HEK293 (cell line): ENCODE data around the gene FBL.

Experiments used
- EGR2 ChIP-seq: fragments of 450-650 bp; formaldehyde crosslinking; IDR thresholded peaks from 2 replicates; pipeline ENCODE4 v1.5.1; 2016; ENCODE audit warnings: low read depth, missing biosample characterization, missing genetic modification characterization
- FEZF1 ChIP-seq: fragments of 450-650 bp; formaldehyde crosslinking; IDR thresholded peaks from 2 replicates; pipeline ENCODE4 v1.5.1; 2016; ENCODE audit warnings: missing biosample characterization, missing genetic modification characterization
- KLF1 ChIP-seq: fragments of 450-650 bp; formaldehyde crosslinking; IDR thresholded peaks from 2 replicates; pipeline ENCODE4 v1.5.1; 2016; ENCODE audit warnings: missing biosample characterization, missing genetic modification characterization
- KLF9 ChIP-seq: fragments of 450-650 bp; formaldehyde crosslinking; IDR thresholded peaks from 2 replicates; pipeline ENCODE4 v1.5.1; 2016; ENCODE audit warnings: missing biosample characterization, missing genetic modification characterization, low read depth
- MYNN ChIP-seq: fragments of 450-650 bp; formaldehyde crosslinking; IDR thresholded peaks from 2 replicates; pipeline ENCODE4 v1.5.1; 2016; ENCODE audit warnings: missing biosample characterization, missing genetic modification characterization, borderline replicate concordance
- OVOL3 ChIP-seq: fragments of 450-650 bp; formaldehyde crosslinking; IDR thresholded peaks from 2 replicates; pipeline ENCODE4 v1.5.1; 2016; ENCODE audit warnings: missing biosample characterization, missing genetic modification characterization
- RBAK ChIP-seq: fragments of 450-650 bp; formaldehyde crosslinking; IDR thresholded peaks from 2 replicates; pipeline ENCODE4 v1.5.1; 2016; ENCODE audit warnings: missing biosample characterization, missing genetic modification characterization
- SP7 ChIP-seq: fragments of 450-650 bp; formaldehyde crosslinking; IDR thresholded peaks from 2 replicates; pipeline ENCODE4 v1.5.1; 2016; ENCODE audit warnings: missing biosample characterization, missing genetic modification characterization
- TCF7L2 ChIP-seq: IDR thresholded peaks from 2 replicates; pipeline ENCODE4 v1.6.1; 2011; ENCODE audit warnings: low read depth, mild to moderate bottlenecking, inconsistent platforms, low read length, moderate library complexity, borderline replicate concordance
- TRIM28 ChIP-seq: IDR thresholded peaks from 2 replicates; pipeline ENCODE4 v1.6.1; 2011; ENCODE audit warnings: low read length, control low read depth, borderline replicate concordance
- ZNF175 ChIP-seq: fragments of 450-650 bp; formaldehyde crosslinking; IDR thresholded peaks from 2 replicates; pipeline ENCODE4 v1.5.1; 2016; ENCODE audit warnings: missing biosample characterization, missing genetic modification characterization
- ZNF184 ChIP-seq: fragments of 450-650 bp; IDR thresholded peaks from 2 replicates; pipeline ENCODE4 v1.5.1; 2018; ENCODE audit warnings: missing biosample characterization, mild to moderate bottlenecking, missing genetic modification characterization
- ZNF211 ChIP-seq: fragments of 450-650 bp; formaldehyde crosslinking; IDR thresholded peaks from 2 replicates; pipeline ENCODE4 v1.5.1; 2016; ENCODE audit warnings: low read depth, missing biosample characterization, missing genetic modification characterization
- ZNF324 ChIP-seq: fragments of 450-650 bp; formaldehyde crosslinking; IDR thresholded peaks from 2 replicates; pipeline ENCODE4 v1.5.1; 2016; ENCODE audit warnings: missing biosample characterization, missing genetic modification characterization
- ZNF555 ChIP-seq: fragments of 450-650 bp; formaldehyde crosslinking; conservative IDR thresholded peaks from 2 replicates; pipeline ENCODE4 v1.5.1; 2017; ENCODE audit warnings: missing biosample characterization, mild to moderate bottlenecking, missing genetic modification characterization, inconsistent platforms
- TF ChIP-seq, protein P1 (sequence below): fragments of 450-650 bp; formaldehyde crosslinking; IDR thresholded peaks from 2 replicates; pipeline ENCODE4 v1.5.1; 2016; ENCODE audit warnings: missing biosample characterization, missing genetic modification characterization, borderline replicate concordance
- TF ChIP-seq, protein P2 (sequence below): fragments of 450-650 bp; formaldehyde crosslinking; IDR thresholded peaks from 2 replicates; pipeline ENCODE4 v1.5.1; 2016; ENCODE audit warnings: missing biosample characterization, missing genetic modification characterization
- TF ChIP-seq, protein P3 (sequence below): fragments of 450-650 bp; formaldehyde crosslinking; IDR thresholded peaks from 2 replicates; pipeline ENCODE4 v1.5.1; 2016; ENCODE audit warnings: missing biosample characterization, missing genetic modification characterization, low read depth
- TF ChIP-seq, protein P4 (sequence below): fragments of 450-650 bp; formaldehyde crosslinking; IDR thresholded peaks from 2 replicates; pipeline ENCODE4 v1.5.1; 2016; ENCODE audit warnings: missing biosample characterization, missing genetic modification characterization
- TF ChIP-seq, protein P5 (sequence below): fragments of 450-650 bp; formaldehyde crosslinking; IDR thresholded peaks from 2 replicates; pipeline ENCODE4 v1.5.1; 2016; ENCODE audit warnings: missing biosample characterization, missing genetic modification characterization
- TF ChIP-seq, protein P6 (sequence below): fragments of 450-650 bp; formaldehyde crosslinking; IDR thresholded peaks from 2 replicates; pipeline ENCODE4 v1.5.1; 2016; ENCODE audit warnings: missing biosample characterization, missing genetic modification characterization

The FBL gene

DNA sequence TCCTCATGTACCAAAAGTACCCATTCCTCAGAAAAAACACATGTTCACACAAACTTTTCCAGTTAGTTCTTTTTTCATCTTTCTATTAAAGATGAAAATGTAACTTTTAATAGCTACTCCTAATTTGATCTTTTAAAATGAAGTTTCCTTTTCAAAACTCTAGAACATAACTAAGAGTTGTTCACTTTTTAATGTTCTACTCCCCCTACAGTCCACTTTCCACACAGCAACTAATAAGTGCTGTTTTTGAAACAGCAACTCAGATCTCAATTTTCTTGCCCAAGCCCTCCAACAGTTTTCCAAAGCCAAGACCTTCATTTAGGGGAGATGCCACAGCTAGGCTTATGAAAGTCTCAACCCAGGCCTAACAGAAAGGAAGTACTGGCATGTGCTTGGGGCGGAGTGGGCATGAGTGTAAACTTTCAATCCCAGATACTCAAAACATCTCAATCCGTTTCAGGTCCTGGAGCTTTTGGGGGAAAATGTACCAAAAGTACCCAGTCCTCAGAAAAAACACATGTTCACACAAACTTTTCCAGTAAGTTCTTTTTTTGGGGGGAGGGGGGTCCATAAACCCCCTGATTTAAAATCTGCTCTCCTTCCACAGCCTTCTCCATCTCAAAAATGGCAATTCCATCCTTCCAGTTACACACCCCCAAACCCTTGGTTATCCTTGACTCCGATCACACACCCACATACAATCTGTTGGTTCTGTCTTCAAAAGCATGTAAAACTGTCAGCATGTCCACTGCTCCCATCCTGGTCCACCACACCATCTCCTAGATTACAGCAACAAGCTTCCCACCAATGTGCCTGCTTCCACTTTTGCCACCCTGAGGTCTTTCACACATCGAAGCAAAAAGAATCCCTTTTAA lies 2.0 kb downstream of the FBL start (continued):
- TF ChIP-seq, protein P1, sequence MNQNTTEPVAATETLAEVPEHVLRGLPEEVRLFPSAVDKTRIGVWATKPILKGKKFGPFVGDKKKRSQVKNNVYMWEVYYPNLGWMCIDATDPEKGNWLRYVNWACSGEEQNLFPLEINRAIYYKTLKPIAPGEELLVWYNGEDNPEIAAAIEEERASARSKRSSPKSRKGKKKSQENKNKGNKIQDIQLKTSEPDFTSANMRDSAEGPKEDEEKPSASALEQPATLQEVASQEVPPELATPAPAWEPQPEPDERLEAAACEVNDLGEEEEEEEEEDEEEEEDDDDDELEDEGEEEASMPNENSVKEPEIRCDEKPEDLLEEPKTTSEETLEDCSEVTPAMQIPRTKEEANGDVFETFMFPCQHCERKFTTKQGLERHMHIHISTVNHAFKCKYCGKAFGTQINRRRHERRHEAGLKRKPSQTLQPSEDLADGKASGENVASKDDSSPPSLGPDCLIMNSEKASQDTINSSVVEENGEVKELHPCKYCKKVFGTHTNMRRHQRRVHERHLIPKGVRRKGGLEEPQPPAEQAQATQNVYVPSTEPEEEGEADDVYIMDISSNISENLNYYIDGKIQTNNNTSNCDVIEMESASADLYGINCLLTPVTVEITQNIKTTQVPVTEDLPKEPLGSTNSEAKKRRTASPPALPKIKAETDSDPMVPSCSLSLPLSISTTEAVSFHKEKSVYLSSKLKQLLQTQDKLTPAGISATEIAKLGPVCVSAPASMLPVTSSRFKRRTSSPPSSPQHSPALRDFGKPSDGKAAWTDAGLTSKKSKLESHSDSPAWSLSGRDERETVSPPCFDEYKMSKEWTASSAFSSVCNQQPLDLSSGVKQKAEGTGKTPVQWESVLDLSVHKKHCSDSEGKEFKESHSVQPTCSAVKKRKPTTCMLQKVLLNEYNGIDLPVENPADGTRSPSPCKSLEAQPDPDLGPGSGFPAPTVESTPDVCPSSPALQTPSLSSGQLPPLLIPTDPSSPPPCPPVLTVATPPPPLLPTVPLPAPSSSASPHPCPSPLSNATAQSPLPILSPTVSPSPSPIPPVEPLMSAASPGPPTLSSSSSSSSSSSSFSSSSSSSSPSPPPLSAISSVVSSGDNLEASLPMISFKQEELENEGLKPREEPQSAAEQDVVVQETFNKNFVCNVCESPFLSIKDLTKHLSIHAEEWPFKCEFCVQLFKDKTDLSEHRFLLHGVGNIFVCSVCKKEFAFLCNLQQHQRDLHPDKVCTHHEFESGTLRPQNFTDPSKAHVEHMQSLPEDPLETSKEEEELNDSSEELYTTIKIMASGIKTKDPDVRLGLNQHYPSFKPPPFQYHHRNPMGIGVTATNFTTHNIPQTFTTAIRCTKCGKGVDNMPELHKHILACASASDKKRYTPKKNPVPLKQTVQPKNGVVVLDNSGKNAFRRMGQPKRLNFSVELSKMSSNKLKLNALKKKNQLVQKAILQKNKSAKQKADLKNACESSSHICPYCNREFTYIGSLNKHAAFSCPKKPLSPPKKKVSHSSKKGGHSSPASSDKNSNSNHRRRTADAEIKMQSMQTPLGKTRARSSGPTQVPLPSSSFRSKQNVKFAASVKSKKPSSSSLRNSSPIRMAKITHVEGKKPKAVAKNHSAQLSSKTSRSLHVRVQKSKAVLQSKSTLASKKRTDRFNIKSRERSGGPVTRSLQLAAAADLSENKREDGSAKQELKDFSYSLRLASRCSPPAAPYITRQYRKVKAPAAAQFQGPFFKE (tag by site-specific recombination) = no peak
- TF ChIP-seq, protein P2, sequence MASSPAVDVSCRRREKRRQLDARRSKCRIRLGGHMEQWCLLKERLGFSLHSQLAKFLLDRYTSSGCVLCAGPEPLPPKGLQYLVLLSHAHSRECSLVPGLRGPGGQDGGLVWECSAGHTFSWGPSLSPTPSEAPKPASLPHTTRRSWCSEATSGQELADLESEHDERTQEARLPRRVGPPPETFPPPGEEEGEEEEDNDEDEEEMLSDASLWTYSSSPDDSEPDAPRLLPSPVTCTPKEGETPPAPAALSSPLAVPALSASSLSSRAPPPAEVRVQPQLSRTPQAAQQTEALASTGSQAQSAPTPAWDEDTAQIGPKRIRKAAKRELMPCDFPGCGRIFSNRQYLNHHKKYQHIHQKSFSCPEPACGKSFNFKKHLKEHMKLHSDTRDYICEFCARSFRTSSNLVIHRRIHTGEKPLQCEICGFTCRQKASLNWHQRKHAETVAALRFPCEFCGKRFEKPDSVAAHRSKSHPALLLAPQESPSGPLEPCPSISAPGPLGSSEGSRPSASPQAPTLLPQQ = no peak
- TF ChIP-seq KLF1 (no peak), SP7 (tag by site-specific recombination) (no peak), FEZF1 (tag by site-specific recombination) (no peak), ZNF211 (tag by site-specific recombination) (no peak), ZNF175 (tag by site-specific recombination) (no peak), TCF7L2 (no peak), EGR2 (tag by site-specific recombination) (0 out of 2 replicates have a peak, but pooled peaks have one; percentile 30), ZNF555 (tag by site-specific recombination) (no peak), ZNF184 (tag by site-specific recombination) (0 out of 2 replicates have a peak, but pooled peaks have one; percentile 25), OVOL3 (no peak), ZNF324 (tag by site-specific recombination) (no peak), MYNN (tag by site-specific recombination) (no peak), KLF9 (tag by site-specific recombination) (peak; percentile 84), RBAK (tag by site-specific recombination) (no peak), TRIM28 (no peak)
- TF ChIP-seq, protein P3, sequence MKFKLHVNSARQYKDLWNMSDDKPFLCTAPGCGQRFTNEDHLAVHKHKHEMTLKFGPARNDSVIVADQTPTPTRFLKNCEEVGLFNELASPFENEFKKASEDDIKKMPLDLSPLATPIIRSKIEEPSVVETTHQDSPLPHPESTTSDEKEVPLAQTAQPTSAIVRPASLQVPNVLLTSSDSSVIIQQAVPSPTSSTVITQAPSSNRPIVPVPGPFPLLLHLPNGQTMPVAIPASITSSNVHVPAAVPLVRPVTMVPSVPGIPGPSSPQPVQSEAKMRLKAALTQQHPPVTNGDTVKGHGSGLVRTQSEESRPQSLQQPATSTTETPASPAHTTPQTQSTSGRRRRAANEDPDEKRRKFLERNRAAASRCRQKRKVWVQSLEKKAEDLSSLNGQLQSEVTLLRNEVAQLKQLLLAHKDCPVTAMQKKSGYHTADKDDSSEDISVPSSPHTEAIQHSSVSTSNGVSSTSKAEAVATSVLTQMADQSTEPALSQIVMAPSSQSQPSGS (tag by site-specific recombination) = no peak
- TF ChIP-seq, protein P4, sequence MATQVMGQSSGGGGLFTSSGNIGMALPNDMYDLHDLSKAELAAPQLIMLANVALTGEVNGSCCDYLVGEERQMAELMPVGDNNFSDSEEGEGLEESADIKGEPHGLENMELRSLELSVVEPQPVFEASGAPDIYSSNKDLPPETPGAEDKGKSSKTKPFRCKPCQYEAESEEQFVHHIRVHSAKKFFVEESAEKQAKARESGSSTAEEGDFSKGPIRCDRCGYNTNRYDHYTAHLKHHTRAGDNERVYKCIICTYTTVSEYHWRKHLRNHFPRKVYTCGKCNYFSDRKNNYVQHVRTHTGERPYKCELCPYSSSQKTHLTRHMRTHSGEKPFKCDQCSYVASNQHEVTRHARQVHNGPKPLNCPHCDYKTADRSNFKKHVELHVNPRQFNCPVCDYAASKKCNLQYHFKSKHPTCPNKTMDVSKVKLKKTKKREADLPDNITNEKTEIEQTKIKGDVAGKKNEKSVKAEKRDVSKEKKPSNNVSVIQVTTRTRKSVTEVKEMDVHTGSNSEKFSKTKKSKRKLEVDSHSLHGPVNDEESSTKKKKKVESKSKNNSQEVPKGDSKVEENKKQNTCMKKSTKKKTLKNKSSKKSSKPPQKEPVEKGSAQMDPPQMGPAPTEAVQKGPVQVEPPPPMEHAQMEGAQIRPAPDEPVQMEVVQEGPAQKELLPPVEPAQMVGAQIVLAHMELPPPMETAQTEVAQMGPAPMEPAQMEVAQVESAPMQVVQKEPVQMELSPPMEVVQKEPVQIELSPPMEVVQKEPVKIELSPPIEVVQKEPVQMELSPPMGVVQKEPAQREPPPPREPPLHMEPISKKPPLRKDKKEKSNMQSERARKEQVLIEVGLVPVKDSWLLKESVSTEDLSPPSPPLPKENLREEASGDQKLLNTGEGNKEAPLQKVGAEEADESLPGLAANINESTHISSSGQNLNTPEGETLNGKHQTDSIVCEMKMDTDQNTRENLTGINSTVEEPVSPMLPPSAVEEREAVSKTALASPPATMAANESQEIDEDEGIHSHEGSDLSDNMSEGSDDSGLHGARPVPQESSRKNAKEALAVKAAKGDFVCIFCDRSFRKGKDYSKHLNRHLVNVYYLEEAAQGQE (tag by site-specific recombination) = no peak
- TF ChIP-seq, protein P5, sequence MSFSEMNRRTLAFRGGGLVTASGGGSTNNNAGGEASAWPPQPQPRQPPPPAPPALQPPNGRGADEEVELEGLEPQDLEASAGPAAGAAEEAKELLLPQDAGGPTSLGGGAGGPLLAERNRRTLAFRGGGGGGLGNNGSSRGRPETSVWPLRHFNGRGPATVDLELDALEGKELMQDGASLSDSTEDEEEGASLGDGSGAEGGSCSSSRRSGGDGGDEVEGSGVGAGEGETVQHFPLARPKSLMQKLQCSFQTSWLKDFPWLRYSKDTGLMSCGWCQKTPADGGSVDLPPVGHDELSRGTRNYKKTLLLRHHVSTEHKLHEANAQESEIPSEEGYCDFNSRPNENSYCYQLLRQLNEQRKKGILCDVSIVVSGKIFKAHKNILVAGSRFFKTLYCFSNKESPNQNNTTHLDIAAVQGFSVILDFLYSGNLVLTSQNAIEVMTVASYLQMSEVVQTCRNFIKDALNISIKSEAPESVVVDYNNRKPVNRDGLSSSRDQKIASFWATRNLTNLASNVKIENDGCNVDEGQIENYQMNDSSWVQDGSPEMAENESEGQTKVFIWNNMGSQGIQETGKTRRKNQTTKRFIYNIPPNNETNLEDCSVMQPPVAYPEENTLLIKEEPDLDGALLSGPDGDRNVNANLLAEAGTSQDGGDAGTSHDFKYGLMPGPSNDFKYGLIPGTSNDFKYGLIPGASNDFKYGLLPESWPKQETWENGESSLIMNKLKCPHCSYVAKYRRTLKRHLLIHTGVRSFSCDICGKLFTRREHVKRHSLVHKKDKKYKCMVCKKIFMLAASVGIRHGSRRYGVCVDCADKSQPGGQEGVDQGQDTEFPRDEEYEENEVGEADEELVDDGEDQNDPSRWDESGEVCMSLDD (tag by site-specific recombination) = 0 out of 2 replicates have a peak, but pooled peaks have one; percentile 73
- TF ChIP-seq, protein P6, sequence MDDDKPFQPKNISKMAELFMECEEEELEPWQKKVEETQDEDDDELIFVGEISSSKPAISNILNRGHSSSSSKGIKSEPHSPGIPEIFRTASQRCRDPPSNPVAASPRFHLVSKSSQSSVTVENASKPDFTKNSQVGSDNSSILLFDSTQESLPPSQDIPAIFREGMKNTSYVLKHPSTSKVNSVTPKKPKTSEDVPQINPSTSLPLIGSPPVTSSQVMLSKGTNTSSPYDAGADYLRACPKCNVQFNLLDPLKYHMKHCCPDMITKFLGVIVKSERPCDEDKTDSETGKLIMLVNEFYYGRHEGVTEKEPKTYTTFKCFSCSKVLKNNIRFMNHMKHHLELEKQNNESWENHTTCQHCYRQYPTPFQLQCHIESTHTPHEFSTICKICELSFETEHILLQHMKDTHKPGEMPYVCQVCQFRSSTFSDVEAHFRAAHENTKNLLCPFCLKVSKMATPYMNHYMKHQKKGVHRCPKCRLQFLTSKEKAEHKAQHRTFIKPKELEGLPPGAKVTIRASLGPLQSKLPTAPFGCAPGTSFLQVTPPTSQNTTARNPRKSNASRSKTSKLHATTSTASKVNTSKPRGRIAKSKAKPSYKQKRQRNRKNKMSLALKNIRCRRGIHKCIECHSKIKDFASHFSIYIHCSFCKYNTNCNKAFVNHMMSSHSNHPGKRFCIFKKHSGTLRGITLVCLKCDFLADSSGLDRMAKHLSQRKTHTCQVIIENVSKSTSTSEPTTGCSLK (tag by site-specific recombination) = no peak
